Umbilical cord (tissue), 2 donors: ENCODE measurements around the gene ARHGEF1. TPM values are rescaled to one million over a fixed set of nuclear protein-coding genes. Genes with fewer than 3 reads are reported as not detected.

Source experiments
- DNase-seq: peaks from one replicate; pipeline ENCODE4 v3.0.0-alpha.2; 2015; ENCODE audit warnings: low spot score
- total RNA-seq: library from RNA; depleted of rRNA; stranded (reverse); fragments of >200 nt; gene quantifications from one replicate; pipeline ENCODE4 v1.2.3, GENCODE V29; 2014; ENCODE audit warnings: low replicate concordance; ENCODE audit not compliant: insufficient read depth

Gene ARHGEF1
- total RNA-seq, 1 donor from 2014 or later = 30.3 TPM

DNA sequence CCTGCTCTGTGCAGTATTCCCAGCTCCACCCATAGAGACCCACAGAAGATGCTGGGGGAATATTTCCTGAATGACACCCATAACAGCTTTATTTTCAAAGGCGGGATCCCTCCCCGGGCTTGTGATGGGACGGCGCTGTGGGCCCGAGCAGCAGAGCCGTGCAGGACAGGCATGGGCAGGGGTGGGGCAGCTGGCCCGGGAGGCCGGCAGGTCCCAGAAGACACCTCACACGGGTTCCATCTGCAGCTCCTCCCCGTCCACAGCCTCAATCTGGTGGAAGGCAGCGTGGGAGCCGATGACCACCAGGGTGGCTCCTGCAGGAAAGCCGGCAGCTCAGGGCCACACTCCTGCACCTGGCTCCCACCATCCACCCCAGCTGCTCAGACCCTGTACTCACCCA, 73.6 kb downstream of the ARHGEF1 start:
- DNase-seq = no peak

Other genes starting within 250 kb of the ARHGEF1 start
- gene CEACAM7, start 194.9 kb upstream of the ARHGEF1 start, total RNA-seq = 3.6 TPM
- gene CEACAM5, start 174.6 kb upstream of the ARHGEF1 start, total RNA-seq = 1.2 TPM
- gene CEACAM6, start 127.7 kb upstream of the ARHGEF1 start, total RNA-seq = 2.2 TPM
- 3.4 TPM for gene CEACAM3, start 86.6 kb upstream of the ARHGEF1 start, total RNA-seq
- not detected for gene LYPD4, start 38.5 kb upstream of the ARHGEF1 start, total RNA-seq
- gene DMRTC2, start 38.1 kb upstream of the ARHGEF1 start, total RNA-seq = 2.9 TPM
- 1,124 TPM for gene RPS19, start 22.9 kb upstream of the ARHGEF1 start, total RNA-seq
- not detected for gene CD79A, start 5.9 kb upstream of the ARHGEF1 start, total RNA-seq
- gene ERFL, start 45.3 kb downstream of the ARHGEF1 start, total RNA-seq = not detected
- 146 TPM for gene RABAC1, start 76.1 kb downstream of the ARHGEF1 start, total RNA-seq
- 3.4 TPM for gene ATP1A3, start 111.0 kb downstream of the ARHGEF1 start, total RNA-seq
- not detected for gene GRIK5, start 187.0 kb downstream of the ARHGEF1 start, total RNA-seq
- gene ZNF574, start 193.0 kb downstream of the ARHGEF1 start, total RNA-seq = 7.7 TPM
- 2.9 TPM for gene POU2F2, start 249.3 kb downstream of the ARHGEF1 start, total RNA-seq